Left colon (tissue), 2 donors: ENCODE data around the gene SDR39U1. TPM values are rescaled to one million over a fixed set of nuclear protein-coding genes. Genes with fewer than 3 reads are reported as not detected.
A peak's percentile ranks its signal among the peaks of the same experiment; 100 is the strongest.

Experiments used
- ATAC-seq: fragments of 200-7000 bp; cut with Tn5 transposase; one replicate; pipeline ENCODE4 v1.9.1; 2020; ENCODE audit warnings: mild to moderate bottlenecking, moderate library complexity
- DNase-seq, 2 donors: peaks; one replicate each; pipeline ENCODE4 v3.0.0-alpha.2; 2020
- intact Hi-C, 2 donors: fragments of 100-400 bp; cut with DNase I in 1 of 2; cut with micrococcal nuclease in 1 of 2; formaldehyde crosslinking; loops; one replicate each; pipeline versions ENCODE4 v1.11.2 to v1.14.0; 2022; cut with DNase I, micrococcal nuclease
- total RNA-seq, 2 donors: library from RNA; stranded (reverse); fragmentation: NEBNext Ultra II Directional; extraction: Animal tissue kit (Norgen Biotek cat#: 25700); gene quantifications; one replicate each; pipeline ENCODE4 v1.2.1, GENCODE V29; 2021
- donor health status: DM: no; HTN: no; CAD: no.
- donor health status: DM: yes; HTN: yes; CAD: no.

Gene SDR39U1
- total RNA-seq, 2 donors from 2014 or later, result 34.4 to 40.8 TPM

- intact Hi-C loops, result no loop called here
- ATAC-seq (peak; percentile 12), DNase-seq (peak in 1 of 2 donors; percentile 25)
These were observed 24.6 kb downstream of the SDR39U1 start for GRCh38 chr14:24417832-24418491.

GRCh38 chr14:24416932-24417619 lies 25.5 kb downstream of the SDR39U1 start:
- intact Hi-C loops, result no loop called here
- ATAC-seq (no peak), DNase-seq (no peak)

- no peak for ATAC-seq
- intact Hi-C loops, result no loop called here
- DNase-seq, result no peak
These were observed 26.2 kb downstream of the SDR39U1 start for GRCh38 chr14:24416254-24416931.

- no peak for ATAC-seq
- intact Hi-C loops, result no loop called here
- peak in 1 of 2 donors; percentile 24 for DNase-seq
These were observed 26.9 kb downstream of the SDR39U1 start for GRCh38 chr14:24415421-24416253.

- intact Hi-C loops, result no loop called here
- ATAC-seq, result no peak
- DNase-seq, result peak in 1 of 2 donors; percentile 19
These were observed 27.7 kb downstream of the SDR39U1 start for GRCh38 chr14:24414732-24415420.

GRCh38 chr14:24414077-24414476 lies 28.5 kb downstream of the SDR39U1 start:
- intact Hi-C loops, result no loop called here
- ATAC-seq (no peak), DNase-seq (no peak)

GRCh38 chr14:24411443-24412389 lies 30.9 kb downstream of the SDR39U1 start:
- peak in 1 of 2 donors; percentile 46 for DNase-seq
- ATAC-seq, result peak; percentile 73
- intact Hi-C loops, result no loop called here

GRCh38 chr14:24409956-24410355 lies 32.6 kb downstream of the SDR39U1 start:
- DNase-seq (no peak), ATAC-seq (no peak)
- intact Hi-C loops, result no loop called here

- ATAC-seq, result no peak
- intact Hi-C loops, result no loop called here
These were observed 33.4 kb downstream of the SDR39U1 start for GRCh38 chr14:24409192-24409591.

GRCh38 chr14:24408764-24409163 lies 33.8 kb downstream of the SDR39U1 start:
- ATAC-seq, result no peak
- intact Hi-C loops, result no loop called here
- no peak for DNase-seq

More at GRCh38 chr14:24409192-24409591, 33.4 kb downstream of the SDR39U1 start:
- no peak for DNase-seq

- no peak for ATAC-seq
- intact Hi-C loops, result no loop called here
- DNase-seq, result no peak
These were observed 34.8 kb downstream of the SDR39U1 start for GRCh38 chr14:24407608-24408325.

GRCh38 chr14:24406416-24406815 lies 36.2 kb downstream of the SDR39U1 start:
- DNase-seq (no peak), ATAC-seq (no peak)
- intact Hi-C loops, result no loop called here

- no peak for ATAC-seq
- no peak for DNase-seq
- intact Hi-C loops, result no loop called here
These were observed 37.8 kb downstream of the SDR39U1 start for GRCh38 chr14:24404814-24405213.

GRCh38 chr14:24403294-24403998 lies 39.1 kb downstream of the SDR39U1 start:
- DNase-seq, result no peak
- intact Hi-C loops, result no loop called here
- ATAC-seq, result no peak

- no peak for DNase-seq
- intact Hi-C loops, result no loop called here
- no peak for ATAC-seq
These were observed 40.5 kb downstream of the SDR39U1 start for GRCh38 chr14:24401810-24402702.
